ENCODE data around the gene VASH1.

Gene VASH1

GRCh38 chr14:76793324-76793723 lies 32.1 kb downstream of the VASH1 start:
- peaks cover 40% of the 10 kb centered on the region for H3K36me3 Mint-ChIP-seq (ENCODE audit: insufficient read depth)
- H3K9me3 Mint-ChIP-seq = no peaks in the 10 kb centered on the region
- H3K27ac Mint-ChIP-seq = no peak overlapping the region
- ATAC-seq (replicated peaks) = no peak
- no peaks in the 10 kb centered on the region for H3K4me1 Mint-ChIP-seq (ENCODE audit: low read depth in 2 of 2)
- H3K27me3 Mint-ChIP-seq = no peaks in the 10 kb centered on the region
- DNase-seq = no peak
- H3K4me3 Mint-ChIP-seq = no peak overlapping the region

GRCh38 chr14:76793956-76794355 lies 32.7 kb downstream of the VASH1 start:
- Mint-ChIP-seq H3K36me3 (ENCODE audit: insufficient read depth) (peaks cover 39% of the 10 kb centered on the region), H3K4me3 (no peak overlapping the region), H3K27ac (no peak overlapping the region), H3K9me3 (no peaks in the 10 kb centered on the region), H3K27me3 (no peaks in the 10 kb centered on the region), H3K4me1 (ENCODE audit: low read depth in 2 of 2) (no peaks in the 10 kb centered on the region)
- no peak for ATAC-seq (replicated peaks)
- DNase-seq = no peak

- Mint-ChIP-seq H3K36me3 (ENCODE audit: insufficient read depth) (peaks cover 27% of the 10 kb centered on the region), H3K9me3 (no peaks in the 10 kb centered on the region)
These were observed 45.2 kb downstream of the VASH1 start for GRCh38 chr14:76806446-76806845.

GRCh38 chr14:76808011-76808410 lies 46.7 kb downstream of the VASH1 start:
- no peaks in the 10 kb centered on the region for H3K27me3 Mint-ChIP-seq
- H3K4me1 Mint-ChIP-seq (ENCODE audit: low read depth in 2 of 2) = peaks cover 20 to 24% of the 10 kb centered on the region in 2 donors
- no peak overlapping the region for H3K4me3 Mint-ChIP-seq
- H3K36me3 Mint-ChIP-seq (ENCODE audit: insufficient read depth) = peaks cover 28% of the 10 kb centered on the region
- no peak for DNase-seq
- no peak overlapping the region for H3K27ac Mint-ChIP-seq
- no peaks in the 10 kb centered on the region for H3K9me3 Mint-ChIP-seq
- ATAC-seq (replicated peaks) = no peak

More at GRCh38 chr14:76806446-76806845, 45.2 kb downstream of the VASH1 start:
- ATAC-seq (replicated peaks) (no peak), DNase-seq (no peak)
- Mint-ChIP-seq H3K27me3 (no peaks in the 10 kb centered on the region), H3K4me1 (ENCODE audit: low read depth in 2 of 2) (peaks cover 12 to 13% of the 10 kb centered on the region in 2 donors), H3K27ac (no peak overlapping the region), H3K4me3 (no peak overlapping the region)

- no peak overlapping the region for H3K27ac Mint-ChIP-seq
- DNase-seq (no peak), ATAC-seq (replicated peaks) (no peak)
- no peak overlapping the region for H3K4me3 Mint-ChIP-seq
- peaks cover 28% of the 10 kb centered on the region for H3K36me3 Mint-ChIP-seq (ENCODE audit: insufficient read depth)
- no peaks in the 10 kb centered on the region for H3K27me3 Mint-ChIP-seq
- no peaks in the 10 kb centered on the region for H3K9me3 Mint-ChIP-seq
- peaks cover 22 to 27% of the 10 kb centered on the region in 2 donors for H3K4me1 Mint-ChIP-seq (ENCODE audit: low read depth in 2 of 2)
These were observed 47.7 kb downstream of the VASH1 start for GRCh38 chr14:76808990-76809389.

- ATAC-seq (replicated peaks) = no peak
These were observed 49.3 kb downstream of the VASH1 start for GRCh38 chr14:76810525-76810924.

GRCh38 chr14:76810953-76811400 lies 49.7 kb downstream of the VASH1 start:
- Mint-ChIP-seq H3K9me3 (no peaks in the 10 kb centered on the region), H3K4me3 (peak overlapping the region; percentile 95 to 96), H3K36me3 (ENCODE audit: insufficient read depth) (peaks cover 28% of the 10 kb centered on the region), H3K4me1 (ENCODE audit: low read depth in 2 of 2) (peaks cover 22 to 27% of the 10 kb centered on the region in 2 donors), H3K27ac (peak overlapping the region; percentile 93 to 94), H3K27me3 (no peaks in the 10 kb centered on the region)
- ATAC-seq (replicated peaks) (no peak), DNase-seq (peak in 2 of 3 experiments; percentile 6)

More at GRCh38 chr14:76810525-76810924, 49.3 kb downstream of the VASH1 start:
- Mint-ChIP-seq H3K27ac (peak overlapping the region in 1 of 2 donors; percentile 94), H3K9me3 (no peaks in the 10 kb centered on the region), H3K4me3 (peak overlapping the region; percentile 95 to 96), H3K36me3 (ENCODE audit: insufficient read depth) (peaks cover 28% of the 10 kb centered on the region), H3K27me3 (no peaks in the 10 kb centered on the region), H3K4me1 (ENCODE audit: low read depth in 2 of 2) (peaks cover 22 to 27% of the 10 kb centered on the region in 2 donors)
- no peak for DNase-seq

GRCh38 chr14:76811561-76811960 lies 50.3 kb downstream of the VASH1 start:
- Mint-ChIP-seq H3K9me3 (no peaks in the 10 kb centered on the region), H3K27ac (peak overlapping the region; percentile 93 to 94), H3K4me1 (ENCODE audit: low read depth in 2 of 2) (peaks cover 22 to 27% of the 10 kb centered on the region in 2 donors), H3K36me3 (ENCODE audit: insufficient read depth) (peaks cover 27% of the 10 kb centered on the region), H3K4me3 (peak overlapping the region; percentile 95 to 96), H3K27me3 (no peaks in the 10 kb centered on the region)
- DNase-seq (no peak), ATAC-seq (replicated peaks) (no peak)

GRCh38 chr14:76812093-76812421 lies 50.8 kb downstream of the VASH1 start:
- Mint-ChIP-seq H3K4me1 (ENCODE audit: low read depth in 2 of 2) (peaks cover 22 to 27% of the 10 kb centered on the region in 2 donors), H3K9me3 (no peaks in the 10 kb centered on the region), H3K36me3 (ENCODE audit: insufficient read depth) (peaks cover 22% of the 10 kb centered on the region), H3K4me3 (peak overlapping the region; percentile 95 to 96), H3K27me3 (no peaks in the 10 kb centered on the region), H3K27ac (peak overlapping the region; percentile 93 to 94)
- DNase-seq (no peak), ATAC-seq (replicated peaks) (no peak)

GRCh38 chr14:76812422-76813383 lies 51.4 kb downstream of the VASH1 start, which contains the start of gene ANGEL1:
Gene ANGEL1, minus strand, starts transcription at chr14:76812882. Its CDS starts 55 bp downstream, at chr14:76812827.
- DNase-seq (peak; percentile 97 to 98 (median 98)), ATAC-seq (replicated peaks) (peak; percentile 95)
- Mint-ChIP-seq H3K36me3 (ENCODE audit: insufficient read depth) (peaks cover 17% of the 10 kb centered on the region), H3K27ac (peak within 1 kb of the TSS; percentile 93 to 94), H3K4me3 (peak within 1 kb of the TSS; percentile 95 to 96), H3K9me3 (no peaks in the 10 kb centered on the region), H3K27me3 (no peaks in the 10 kb centered on the region), H3K4me1 (ENCODE audit: low read depth in 2 of 2) (peaks cover 21 to 27% of the 10 kb centered on the region in 2 donors)

- peaks cover 0 to 6% of the 10 kb centered on the region in 2 donors for H3K27me3 Mint-ChIP-seq
- H3K36me3 Mint-ChIP-seq (ENCODE audit: insufficient read depth) = peaks cover 16% of the 10 kb centered on the region
- no peak for ATAC-seq (replicated peaks)
- peaks cover 18 to 24% of the 10 kb centered on the region in 2 donors for H3K4me1 Mint-ChIP-seq (ENCODE audit: low read depth in 2 of 2)
- no peak overlapping the region for H3K4me3 Mint-ChIP-seq
- DNase-seq = no peak
- no peaks in the 10 kb centered on the region for H3K9me3 Mint-ChIP-seq
- H3K27ac Mint-ChIP-seq = no peak overlapping the region
These were observed 53.7 kb downstream of the VASH1 start for GRCh38 chr14:76814726-76815645.

- no peaks in the 10 kb centered on the region for H3K36me3 Mint-ChIP-seq (ENCODE audit: insufficient read depth)
- no peak overlapping the region for H3K4me3 Mint-ChIP-seq
- no peak for ATAC-seq (replicated peaks)
- no peak overlapping the region for H3K27ac Mint-ChIP-seq
- no peaks in the 10 kb centered on the region for H3K9me3 Mint-ChIP-seq
- peaks cover 0 to 21% of the 10 kb centered on the region in 2 donors for H3K27me3 Mint-ChIP-seq
- H3K4me1 Mint-ChIP-seq (ENCODE audit: low read depth in 2 of 2) = no peaks in the 10 kb centered on the region
- no peak for DNase-seq
These were observed 59.4 kb downstream of the VASH1 start for GRCh38 chr14:76820700-76821099.

- H3K9me3 Mint-ChIP-seq = no peaks in the 10 kb centered on the region
- ATAC-seq (replicated peaks) = no peak
- no peak within 1 kb of the TSS for H3K4me3 Mint-ChIP-seq
- no peak within 1 kb of the TSS for H3K27ac Mint-ChIP-seq
- DNase-seq = no peak
- H3K27me3 Mint-ChIP-seq = peaks cover 7 to 22% of the 10 kb centered on the region in 2 donors
- no peaks in the 10 kb centered on the region for H3K36me3 Mint-ChIP-seq (ENCODE audit: insufficient read depth)
- no peaks in the 10 kb centered on the region for H3K4me1 Mint-ChIP-seq (ENCODE audit: low read depth in 2 of 2)
These were observed 64.9 kb downstream of the VASH1 start, which contains the start of gene LRRC74A for GRCh38 chr14:76826122-76826521. Gene LRRC74A, plus strand, starts transcription at chr14:76826408. Its CDS starts 290 bp downstream, at chr14:76826698.

Measured in effector memory CD8-positive, alpha-beta T cell (primary cell).